Adrenal gland (tissue), 12 donors: Measurements from ENCODE around the gene HVCN1. TPM values are rescaled to one million over a fixed set of nuclear protein-coding genes. Genes with fewer than 3 reads are reported as not detected.

ENCODE experiments used
- DNase-seq, 7 donors: peaks; one replicate each; pipeline ENCODE4 v3.0.0-alpha.2; 2019 to 2020
- H3K27ac ChIP-seq, 5 donors: fragments of 200-600 bp; sonication (generic) in 4 of 5; 1 replicate in 3 of 5; 2 replicates in 2 of 5; pipeline versions ENCODE4 v1.5.1 to v1.8.0; 2016 to 2020; ENCODE audit warnings: mild to moderate bottlenecking in 1 of 5
- H3K27me3 ChIP-seq: fragments of 200-600 bp; 2 replicates; pipeline ENCODE4 v1.8.0; 2021
- H3K36me3 ChIP-seq, 2 donors: fragments of 200-600 bp; replicated peaks in 1 of 2; 1 replicate in 1 of 2; 2 replicates in 1 of 2; pipeline versions ENCODE4 v1.5.1 to v1.8.0; 2018 to 2022
- H3K4me1 ChIP-seq, 2 donors: fragments of 200-600 bp; replicated peaks in 1 of 2; 1 replicate in 1 of 2; 2 replicates in 1 of 2; pipeline versions ENCODE4 v1.5.1 to v1.8.0; 2018 to 2021
- H3K4me3 ChIP-seq, 4 donors: fragments of 200-600 bp; sonication (generic) in 3 of 4; one replicate each; pipeline ENCODE4 v1.5.1; 2016 to 2018
- H3K9me3 ChIP-seq, 3 donors: fragments of 200-600 bp; sonication (generic) in 1 of 3; replicated peaks in 1 of 3; 1 replicate in 2 of 3; 2 replicates in 1 of 3; pipeline versions ENCODE4 v1.5.1 to v1.8.0; 2016 to 2021
- CTCF ChIP-seq, 6 experiments: fragments of 450-650 bp in 4 of 6; fragments of 200-600 bp in 2 of 6; sonication (generic) in 1 of 6; IDR thresholded peaks; 1 replicate in 5 of 6; 2 replicates in 1 of 6; pipeline versions ENCODE4 v1.5.1 to v1.8.0; 2016 to 2021; ENCODE audit warnings: antibody characterized with exemption in 6 of 6, mild to moderate bottlenecking in 2 of 6, moderate library complexity in 1 of 6
- POLR2A ChIP-seq, 2 donors: fragments of 450-650 bp; IDR thresholded peaks; one replicate each; pipeline ENCODE4 v1.6.1; 2017; ENCODE audit warnings: antibody characterized with exemption in 2 of 2, mild to moderate bottlenecking in 2 of 2, moderate library complexity in 1 of 2
- WGBS, 4 donors: extraction: QIAGEN DNeasy Blood & Tissue Kit in 2 of 4; methylation state at CpG; one replicate each; pipeline versions ENCODE4 v1.1.5 to v1.1.7; 2013 to 2017; 5-methylcytosine and 5-hydroxymethylcytosine counted together
- intact Hi-C, 2 donors: fragments of 100-400 bp; cut with DNase I; formaldehyde crosslinking; loops; one replicate each; pipeline versions ENCODE4 v1.14.1 to v1.15.0; 2022 to 2023
- polyA plus RNA-seq, 3 donors: library from polyadenylated mRNA; stranded (reverse); fragments of 200-250 nt in 2 of 3; fragments of 350-450 nt in 1 of 3; fragmentation: Illumina TruSeq in 1 of 3; extraction: RNeasy Lipid Tissue Mini Kit (QIAGEN cat#74804) in 1 of 3; gene quantifications; one replicate each; pipeline ENCODE4 v1.2.3, GENCODE V29; 2013 to 2014
- total RNA-seq, 9 donors: library from RNA; depleted of rRNA in 4 of 9; stranded (reverse); fragments of >200 nt in 4 of 9; fragments of 120-200 nt in 1 of 9; fragmentation: NEBNext Ultra II Directional in 1 of 9; extraction: Animal tissue kit (Norgen Biotek cat#: 25700) in 1 of 9; gene quantifications; one replicate each; pipeline versions ENCODE4 v1.1.0 to v1.2.4, GENCODE V29; 2013 to 2023
- donor health status: healthy with polysubstance abuse.
- donor health status: Bipolar disorder and iron deficiency.
- donor health status: DM: yes; HTN: yes; CAD: no.
- donor health status: DM: no; HTN: no; CAD: no.
- donor health status: DM: no; HTN: no; CAD: no.
- donor health status: DM: yes; HTN: yes; CAD: no.

Gene HVCN1
- total and polyA plus RNA-seq, 12 donors: 5.7 to 71.0 (median 12.7) TPM

DNA sequence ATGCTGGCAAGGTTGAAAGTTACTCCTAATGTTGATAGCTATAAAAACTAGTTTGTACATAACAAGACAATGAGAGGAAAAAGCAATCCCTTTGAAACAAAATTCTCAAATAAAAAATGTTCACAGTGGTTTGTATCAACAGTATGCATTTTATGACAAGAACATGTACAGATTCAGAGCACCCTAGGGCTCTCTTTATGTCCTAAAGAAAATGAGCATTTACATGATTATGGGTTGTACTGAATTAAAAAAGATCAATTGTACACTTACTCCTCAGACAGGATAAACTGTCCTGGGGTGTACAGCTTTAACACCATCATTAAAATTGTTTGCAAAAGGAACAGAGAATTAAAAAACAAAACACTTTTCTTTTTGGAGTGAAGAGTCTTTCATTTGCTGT is 31.6 kb upstream of the HVCN1 start:
- TF ChIP-seq CTCF (IDR thresholded peaks at IDR 0.05) (no peak), POLR2A (IDR thresholded peaks at IDR 0.05) (no peak)
- Histone ChIP-seq H3K36me3 (peaks cover 0 to 71% of the 10 kb centered on the region in 2 donors), H3K27ac (no peak overlapping the region), H3K4me1 (peaks cover 0 to 10% of the 10 kb centered on the region in 2 donors), H3K4me3 (no peak overlapping the region), H3K9me3 (no peaks in the 10 kb centered on the region), H3K27me3 (no peaks in the 10 kb centered on the region)
- DNase-seq: no peak
- intact Hi-C loops: no loop called here

GRCh38 chr12:110718222-110718908 is 29.4 kb upstream of the HVCN1 start:
- Histone ChIP-seq H3K36me3 (peaks cover 0 to 50% of the 10 kb centered on the region in 2 donors), H3K4me1 (peaks cover 0 to 10% of the 10 kb centered on the region in 2 donors), H3K27ac (no peak overlapping the region), H3K9me3 (no peaks in the 10 kb centered on the region), H3K27me3 (no peaks in the 10 kb centered on the region), H3K4me3 (no peak overlapping the region)
- TF ChIP-seq CTCF (IDR thresholded peaks at IDR 0.05) (no peak), POLR2A (IDR thresholded peaks at IDR 0.05) (no peak)
- intact Hi-C loops: no loop called here
- no peak for DNase-seq
- WGBS, 4 donors: 94 to 97% (median 97%) methylated on average over 7 of the region's 7 CpGs

DNA sequence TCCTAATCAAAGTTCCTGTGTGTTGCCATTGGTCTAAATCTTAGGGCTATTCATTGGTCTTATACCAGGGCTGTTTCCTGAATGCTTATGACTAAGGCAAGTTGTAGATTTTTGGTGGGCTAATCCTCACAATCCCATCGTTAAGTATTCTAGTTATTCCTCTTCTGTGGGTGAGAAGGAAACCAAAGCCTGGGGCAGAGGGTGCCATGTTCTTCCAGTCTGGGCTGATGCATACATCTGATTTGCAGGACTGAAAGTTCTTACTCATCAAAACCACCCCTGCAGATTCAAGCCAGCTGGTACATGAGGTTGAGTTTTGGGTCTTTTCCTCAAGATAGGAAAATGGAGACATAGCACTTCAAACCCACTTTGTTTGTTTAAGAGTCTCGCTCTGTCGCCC is 28.1 kb upstream of the HVCN1 start:
- intact Hi-C loops: no loop called here
- no peaks in the 10 kb centered on the region for H3K9me3 ChIP-seq
- no peak for TF ChIP-seq CTCF (IDR thresholded peaks at IDR 0.05)
- TF ChIP-seq POLR2A (IDR thresholded peaks at IDR 0.05): no peak
- H3K27ac ChIP-seq: no peak overlapping the region
- H3K36me3 ChIP-seq: peaks cover 0 to 43% of the 10 kb centered on the region in 2 donors
- H3K4me3 ChIP-seq: no peak overlapping the region
- WGBS, 4 donors: 95 to 97% (median 95%) methylated on average over 3 of the region's 3 CpGs
- DNase-seq: no peak
- H3K27me3 ChIP-seq: no peaks in the 10 kb centered on the region
- H3K4me1 ChIP-seq: peaks cover 0 to 6% of the 10 kb centered on the region in 2 donors

GRCh38 chr12:110708917-110709316 is 20.0 kb upstream of the HVCN1 start:
- intact Hi-C loops: no loop called here
- H3K36me3 ChIP-seq: no peaks in the 10 kb centered on the region
- no peaks in the 10 kb centered on the region for H3K27me3 ChIP-seq
- 92 to 99% (median 95%) methylated on average over 4 of the region's 4 CpGs for WGBS, 4 donors
- TF ChIP-seq CTCF (IDR thresholded peaks at IDR 0.05) (no peak), POLR2A (IDR thresholded peaks at IDR 0.05) (no peak)
- DNase-seq: no peak
- no peaks in the 10 kb centered on the region for H3K9me3 ChIP-seq
- H3K4me3 ChIP-seq: no peak overlapping the region
- no peaks in the 10 kb centered on the region for H3K4me1 ChIP-seq
- H3K27ac ChIP-seq: no peak overlapping the region
